GM19455 (cell line): ENCODE results near the gene LDLRAD3.

Experiments
- ATAC-seq: cut with Tn5 transposase; IDR thresholded peaks from one replicate; pipeline ENCODE4 v1.9.1; 2021; ENCODE audit not compliant: unreplicated experiment

The LDLRAD3 gene

GRCh38 chr11:36126678-36127077 is 182.8 kb downstream of the LDLRAD3 start:
- no peak for ATAC-seq

GRCh38 chr11:36127550-36127949 is 183.7 kb downstream of the LDLRAD3 start:
- no peak for ATAC-seq

GRCh38 chr11:36129955-36130354 is 186.1 kb downstream of the LDLRAD3 start:
- ATAC-seq: no peak

- no peak for ATAC-seq
Observed at GRCh38 chr11:36130401-36130800, 186.5 kb downstream of the LDLRAD3 start.

GRCh38 chr11:36131721-36132397 is 188.0 kb downstream of the LDLRAD3 start:
- no peak for ATAC-seq

- ATAC-seq: no peak
Observed at GRCh38 chr11:36132940-36133339, 189.1 kb downstream of the LDLRAD3 start.

- ATAC-seq: no peak
Observed at GRCh38 chr11:36135076-36135475, 191.2 kb downstream of the LDLRAD3 start.

GRCh38 chr11:36139767-36140166 is 195.9 kb downstream of the LDLRAD3 start:
- ATAC-seq: no peak

- ATAC-seq: no peak
Observed at GRCh38 chr11:36141196-36141953, 197.5 kb downstream of the LDLRAD3 start.

- no peak for ATAC-seq
Observed at GRCh38 chr11:36141956-36142355, 198.1 kb downstream of the LDLRAD3 start.

- no peak for ATAC-seq
Observed at GRCh38 chr11:36142439-36142838, 198.6 kb downstream of the LDLRAD3 start.

GRCh38 chr11:36142879-36143278 is 199.0 kb downstream of the LDLRAD3 start:
- no peak for ATAC-seq

GRCh38 chr11:36146437-36146836 is 202.6 kb downstream of the LDLRAD3 start:
- no peak for ATAC-seq

GRCh38 chr11:36147491-36147890 is 203.6 kb downstream of the LDLRAD3 start:
- ATAC-seq: no peak

GRCh38 chr11:36148701-36149100 is 204.8 kb downstream of the LDLRAD3 start:
- no peak for ATAC-seq

GRCh38 chr11:36149538-36150242 is 205.8 kb downstream of the LDLRAD3 start:
- no peak for ATAC-seq

- ATAC-seq: no peak
Observed at GRCh38 chr11:36150986-36151385, 207.1 kb downstream of the LDLRAD3 start.

- ATAC-seq: no peak
Observed at GRCh38 chr11:36151933-36152580, 208.2 kb downstream of the LDLRAD3 start.

GRCh38 chr11:36153551-36153950 is 209.7 kb downstream of the LDLRAD3 start:
- ATAC-seq: no peak

- no peak for ATAC-seq
Observed at GRCh38 chr11:36155124-36155561, 211.3 kb downstream of the LDLRAD3 start.

GRCh38 chr11:36155770-36156160 is 211.9 kb downstream of the LDLRAD3 start:
- ATAC-seq: no peak
